CD4-positive, CD25-positive, alpha-beta regulatory T cell (primary cell): Measurements from ENCODE around the gene PLEKHG3. TPM values are rescaled to one million over a fixed set of nuclear protein-coding genes. Genes with fewer than 3 reads are reported as not detected.

Experiments used
- ATAC-seq, 2 donors: fragments of 150-1000 bp; cut with Tn5 transposase; one replicate each; pipeline ENCODE4 v1.10.0; 2021; ENCODE audit warnings: low read depth in 2 of 2, moderate number of reproducible peaks in 2 of 2, moderate library complexity in 1 of 2
- DNase-seq, 3 donors: peaks; one replicate each; pipeline versions ENCODE4 v3.0.0 to v3.0.0-alpha.2; 2012 to 2022; ENCODE audit warnings: mixed read lengths in 1 of 3
- H3K27ac ChIP-seq: one replicate; pipeline ENCODE4 v1.7.0; 2013; ENCODE audit warnings: mild to moderate bottlenecking, low read length; ENCODE audit not compliant: insufficient read depth, poor library complexity, severe bottlenecking
- H3K27me3 ChIP-seq: one replicate; pipeline ENCODE4 v1.7.0; 2013; ENCODE audit warnings: low read length; ENCODE audit not compliant: control insufficient read depth, insufficient read depth
- H3K36me3 ChIP-seq: one replicate; pipeline ENCODE4 v1.7.0; 2013; ENCODE audit warnings: mild to moderate bottlenecking, low read length, moderate library complexity; ENCODE audit not compliant: control insufficient read depth, insufficient read depth
- H3K4me1 ChIP-seq: 2 replicates; pipeline ENCODE4 v1.7.0; 2013; ENCODE audit warnings: mild to moderate bottlenecking, low read length; ENCODE audit not compliant: insufficient read depth, control insufficient read depth, poor library complexity, severe bottlenecking
- H3K4me3 ChIP-seq: one replicate; pipeline ENCODE4 v1.7.0; 2013; ENCODE audit warnings: low read depth, mild to moderate bottlenecking, low read length, moderate library complexity
- H3K9me3 ChIP-seq, 2 experiments: 1 replicate in 1 of 2; 2 replicates in 1 of 2; pipeline ENCODE4 v1.7.0; 2013; ENCODE audit warnings: low read length in 2 of 2, mild to moderate bottlenecking in 1 of 2, moderate library complexity in 1 of 2; ENCODE audit not compliant: control insufficient read depth in 2 of 2
- H3K27ac Mint-ChIP-seq, 3 donors: one replicate each; pipeline ENCODE4 v1.8.0; 2020 to 2022; ENCODE audit warnings: mild to moderate bottlenecking in 3 of 3, mixed read lengths in 3 of 3, moderate library complexity in 2 of 3
- H3K27me3 Mint-ChIP-seq: one replicate; pipeline ENCODE4 v1.8.0; 2022; ENCODE audit warnings: mild to moderate bottlenecking, mixed read lengths
- H3K36me3 Mint-ChIP-seq: one replicate; pipeline ENCODE4 v1.8.0; 2020; ENCODE audit warnings: mixed read lengths
- H3K4me1 Mint-ChIP-seq, 4 donors: one replicate each; pipeline ENCODE4 v1.8.0; 2020 to 2022; ENCODE audit warnings: mixed read lengths in 4 of 4, mild to moderate bottlenecking in 1 of 4
- H3K4me3 Mint-ChIP-seq, 4 donors: one replicate each; pipeline ENCODE4 v1.8.0; 2020 to 2022; ENCODE audit warnings: mild to moderate bottlenecking in 4 of 4, mixed read lengths in 4 of 4, moderate library complexity in 3 of 4
- H3K9me3 Mint-ChIP-seq, 7 donors: one replicate each; pipeline ENCODE4 v1.8.0; 2020 to 2022; ENCODE audit warnings: mixed read lengths in 7 of 7, mild to moderate bottlenecking in 3 of 7, moderate library complexity in 2 of 7
- polyA plus RNA-seq, 4 donors: library from polyadenylated mRNA; unstranded; fragments of 300-500 nt; fragmentation: Illumina TruSeq; gene quantifications; one replicate each; pipeline ENCODE4 v1.2.3, GENCODE V29; 2021
- total RNA-seq: library from RNA; stranded (reverse); gene quantifications from one replicate; pipeline ENCODE4 v1.2.3, GENCODE V29; 2022

Gene PLEKHG3
- total and polyA plus RNA-seq, 5 donors from 2014 or later: 2.1 to 31.9 (median 4.7) TPM

GRCh38 chr14:64728106-64728505, 23.9 kb downstream of the PLEKHG3 start:
- ATAC-seq (no peak), DNase-seq (no peak)
- peaks cover 0 to 53% (median 32%) of the 10 kb centered on the region in 4 donors for H3K4me1 Mint-ChIP-seq
- H3K4me1 ChIP-seq: peaks cover 54% of the 10 kb centered on the region
- no peaks in the 10 kb centered on the region for H3K9me3 Mint-ChIP-seq
- H3K36me3 ChIP-seq: peaks cover 6% of the 10 kb centered on the region
- H3K36me3 Mint-ChIP-seq: no peaks in the 10 kb centered on the region
- H3K27ac Mint-ChIP-seq: peak overlapping the region in 1 of 3 donors; percentile 4
- no peak overlapping the region for H3K4me3 ChIP-seq
- H3K27ac ChIP-seq: no peak overlapping the region
- peak overlapping the region in 1 of 4 donors; percentile 56 for H3K4me3 Mint-ChIP-seq
- H3K9me3 ChIP-seq: no peaks in the 10 kb centered on the region
- H3K27me3 ChIP-seq: no peaks in the 10 kb centered on the region
- no peaks in the 10 kb centered on the region for H3K27me3 Mint-ChIP-seq

GRCh38 chr14:64728856-64729255, 24.6 kb downstream of the PLEKHG3 start:
- no peak overlapping the region for H3K27ac ChIP-seq
- peaks cover 49% of the 10 kb centered on the region for H3K4me1 ChIP-seq
- Mint-ChIP-seq H3K4me3 (no peak overlapping the region), H3K36me3 (no peaks in the 10 kb centered on the region), H3K4me1 (peaks cover 0 to 50% (median 28%) of the 10 kb centered on the region in 4 donors), H3K27me3 (no peaks in the 10 kb centered on the region), H3K9me3 (no peaks in the 10 kb centered on the region), H3K27ac (no peak overlapping the region)
- H3K27me3 ChIP-seq: no peaks in the 10 kb centered on the region
- DNase-seq: no peak
- H3K4me3 ChIP-seq: no peak overlapping the region
- peaks cover 6% of the 10 kb centered on the region for H3K36me3 ChIP-seq
- no peaks in the 10 kb centered on the region for H3K9me3 ChIP-seq
- no peak for ATAC-seq

DNA sequence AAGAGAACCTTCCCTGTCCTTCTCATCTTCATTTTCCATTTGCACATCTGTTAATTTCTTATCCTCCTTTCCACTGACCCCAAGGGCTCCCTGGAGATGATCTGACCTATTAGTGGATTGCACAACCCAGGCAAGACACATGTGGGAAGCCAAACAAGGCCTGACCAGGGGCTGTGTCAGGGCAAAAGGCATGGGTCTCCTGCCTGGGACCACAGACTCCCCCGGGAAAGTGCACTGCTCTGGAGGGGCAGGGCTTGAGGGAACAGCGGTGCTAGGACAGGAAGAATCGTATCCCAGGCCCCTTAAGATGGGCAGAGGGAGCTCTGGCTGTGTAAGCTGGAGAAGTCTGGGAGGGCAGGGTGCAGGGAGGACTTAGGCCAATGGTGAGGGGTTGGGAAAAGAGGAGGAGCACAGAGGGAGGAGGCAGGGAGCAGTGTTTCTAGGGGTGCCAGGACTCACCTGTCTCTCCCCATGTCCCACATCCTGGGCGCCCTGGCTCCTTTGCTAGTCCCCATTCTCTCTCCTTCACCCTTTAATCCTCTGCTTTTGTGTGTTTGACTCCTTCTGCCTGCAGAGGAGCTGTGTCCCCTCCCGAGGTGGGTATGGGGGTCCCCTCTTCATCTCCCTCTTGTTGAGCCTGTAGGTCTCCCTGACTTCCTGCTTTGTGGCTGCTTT, 25.3 kb downstream of the PLEKHG3 start:
- Histone ChIP-seq H3K36me3 (peaks cover 6% of the 10 kb centered on the region), H3K9me3 (no peaks in the 10 kb centered on the region), H3K4me3 (no peak overlapping the region), H3K4me1 (peaks cover 48% of the 10 kb centered on the region), H3K27me3 (no peaks in the 10 kb centered on the region), H3K27ac (no peak overlapping the region)
- Mint-ChIP-seq H3K36me3 (no peaks in the 10 kb centered on the region), H3K4me3 (peak overlapping the region in 1 of 4 donors; percentile 68), H3K4me1 (peaks cover 0 to 49% (median 24%) of the 10 kb centered on the region in 4 donors), H3K9me3 (no peaks in the 10 kb centered on the region), H3K27me3 (no peaks in the 10 kb centered on the region), H3K27ac (peak overlapping the region in 1 of 3 donors; percentile 47)
- DNase-seq: no peak
- ATAC-seq: no peak

DNA sequence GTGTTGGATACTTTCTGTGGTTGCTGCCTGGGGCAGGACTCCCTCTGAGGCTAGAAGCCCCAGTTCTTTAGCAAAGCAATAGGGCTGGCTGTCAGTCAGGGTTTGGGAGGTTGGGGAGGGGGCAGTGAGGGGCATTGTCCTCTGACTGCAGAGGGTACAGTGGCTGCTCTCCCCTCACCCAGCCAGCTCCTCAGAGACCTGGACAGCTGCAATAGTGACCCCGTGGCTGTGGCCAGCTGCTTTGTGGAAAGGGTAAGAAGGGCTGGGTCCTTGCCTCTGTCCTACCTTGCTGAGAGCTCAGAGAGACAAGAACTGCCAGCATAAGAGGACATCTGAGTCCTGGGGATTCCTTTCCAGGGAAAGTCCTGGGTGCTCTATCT, 25.8 kb downstream of the PLEKHG3 start:
- Histone ChIP-seq H3K27ac (no peak overlapping the region), H3K36me3 (peaks cover 6% of the 10 kb centered on the region), H3K4me3 (no peak overlapping the region), H3K9me3 (no peaks in the 10 kb centered on the region), H3K4me1 (peaks cover 43% of the 10 kb centered on the region), H3K27me3 (no peaks in the 10 kb centered on the region)
- Mint-ChIP-seq H3K27me3 (no peaks in the 10 kb centered on the region), H3K4me1 (peaks cover 0 to 48% (median 22%) of the 10 kb centered on the region in 4 donors), H3K4me3 (peak overlapping the region in 2 of 4 donors; percentile 11 to 68), H3K36me3 (no peaks in the 10 kb centered on the region), H3K9me3 (no peaks in the 10 kb centered on the region), H3K27ac (peak overlapping the region in 1 of 3 donors; percentile 47)
- ATAC-seq (no peak), DNase-seq (no peak)

- H3K4me3 Mint-ChIP-seq: no peak overlapping the region
- no peak overlapping the region for H3K4me3 ChIP-seq
- no peaks in the 10 kb centered on the region for H3K9me3 Mint-ChIP-seq
- ATAC-seq: no peak
- H3K4me1 Mint-ChIP-seq: peaks cover 0 to 48% (median 23%) of the 10 kb centered on the region in 4 donors
- H3K36me3 Mint-ChIP-seq: no peaks in the 10 kb centered on the region
- peaks cover 37% of the 10 kb centered on the region for H3K4me1 ChIP-seq
- DNase-seq: no peak
- H3K36me3 ChIP-seq: peaks cover 6% of the 10 kb centered on the region
- H3K27ac Mint-ChIP-seq: peak overlapping the region in 2 of 3 donors; percentile 33 to 47
- H3K27me3 ChIP-seq: no peaks in the 10 kb centered on the region
- H3K27me3 Mint-ChIP-seq: no peaks in the 10 kb centered on the region
- H3K9me3 ChIP-seq: no peaks in the 10 kb centered on the region
- no peak overlapping the region for H3K27ac ChIP-seq
Measured at GRCh38 chr14:64730681-64731080, 26.5 kb downstream of the PLEKHG3 start.

DNA sequence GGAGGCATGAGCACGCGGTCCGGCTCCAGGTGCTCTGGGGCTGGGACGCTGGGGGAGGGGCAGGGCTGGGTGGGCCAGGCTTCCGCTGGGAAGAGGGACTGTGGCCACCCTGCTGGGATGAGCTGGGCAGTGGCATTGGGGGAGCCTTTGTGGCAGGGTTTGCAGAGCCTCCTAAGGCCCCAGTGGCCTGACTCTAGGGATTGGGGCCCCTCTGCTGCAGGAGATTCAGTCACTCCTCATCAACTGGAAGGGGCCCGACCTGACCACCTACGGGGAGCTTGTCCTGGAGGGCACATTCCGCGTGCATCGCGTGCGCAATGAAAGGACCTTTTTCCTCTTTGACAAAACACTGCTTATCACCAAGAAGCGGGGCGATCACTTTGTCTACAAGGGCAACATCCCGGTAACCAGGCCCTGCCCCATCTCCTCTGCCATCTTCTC, 26.9 kb downstream of the PLEKHG3 start:
- Histone ChIP-seq H3K27ac (no peak overlapping the region), H3K9me3 (no peaks in the 10 kb centered on the region), H3K4me1 (peaks cover 33% of the 10 kb centered on the region), H3K4me3 (no peak overlapping the region), H3K36me3 (peaks cover 6% of the 10 kb centered on the region), H3K27me3 (no peaks in the 10 kb centered on the region)
- no peaks in the 10 kb centered on the region for H3K36me3 Mint-ChIP-seq
- H3K4me1 Mint-ChIP-seq: peaks cover 0 to 48% (median 19%) of the 10 kb centered on the region in 4 donors
- ATAC-seq: no peak
- no peaks in the 10 kb centered on the region for H3K27me3 Mint-ChIP-seq
- H3K27ac Mint-ChIP-seq: peak overlapping the region in 1 of 3 donors; percentile 91
- no peaks in the 10 kb centered on the region for H3K9me3 Mint-ChIP-seq
- H3K4me3 Mint-ChIP-seq: no peak overlapping the region
- no peak for DNase-seq

DNA sequence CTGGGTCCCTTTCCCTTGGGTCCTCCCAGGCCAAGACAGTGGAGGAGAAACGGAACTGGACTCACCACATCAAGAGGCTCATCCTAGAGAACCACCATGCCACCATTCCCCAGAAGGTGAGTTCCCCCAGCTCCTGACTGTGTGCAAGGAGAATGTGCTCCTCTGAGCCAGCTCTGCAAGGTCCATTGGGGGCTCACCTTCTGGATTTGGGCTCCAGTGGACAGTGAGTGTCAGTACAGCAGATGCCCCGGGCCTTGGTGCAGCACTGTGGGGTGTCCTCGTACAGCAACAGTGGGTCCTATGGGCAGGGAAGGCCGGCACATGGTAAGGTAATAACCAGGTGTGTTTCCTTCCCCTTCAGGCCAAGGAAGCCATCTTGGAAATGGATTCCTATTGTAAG, 27.8 kb downstream of the PLEKHG3 start:
- DNase-seq (no peak), ATAC-seq (no peak)
- no peaks in the 10 kb centered on the region for H3K9me3 ChIP-seq
- Mint-ChIP-seq H3K9me3 (no peaks in the 10 kb centered on the region), H3K4me3 (no peak overlapping the region), H3K27ac (no peak overlapping the region), H3K27me3 (no peaks in the 10 kb centered on the region), H3K36me3 (no peaks in the 10 kb centered on the region), H3K4me1 (peaks cover 0 to 40% (median 15%) of the 10 kb centered on the region in 4 donors)
- no peak overlapping the region for H3K27ac ChIP-seq
- peaks cover 26% of the 10 kb centered on the region for H3K4me1 ChIP-seq
- no peaks in the 10 kb centered on the region for H3K27me3 ChIP-seq
- H3K4me3 ChIP-seq: no peak overlapping the region
- peaks cover 6% of the 10 kb centered on the region for H3K36me3 ChIP-seq

GRCh38 chr14:64732536-64733120, 28.4 kb downstream of the PLEKHG3 start:
- Histone ChIP-seq H3K9me3 (no peaks in the 10 kb centered on the region), H3K27ac (no peak overlapping the region), H3K4me1 (peaks cover 25% of the 10 kb centered on the region), H3K27me3 (no peaks in the 10 kb centered on the region), H3K4me3 (no peak overlapping the region), H3K36me3 (peaks cover 6% of the 10 kb centered on the region)
- Mint-ChIP-seq H3K4me3 (no peak overlapping the region), H3K4me1 (peaks cover 0 to 38% (median 14%) of the 10 kb centered on the region in 4 donors), H3K27ac (no peak overlapping the region), H3K27me3 (no peaks in the 10 kb centered on the region), H3K36me3 (no peaks in the 10 kb centered on the region), H3K9me3 (no peaks in the 10 kb centered on the region)
- DNase-seq (no peak), ATAC-seq (no peak)
